Neutrophil (primary cell): ENCODE results near the gene DEPDC1.
"Not testable (repeated sequence)": the region's sequence is repeated elsewhere in the genome, so short reads cannot be mapped to it uniquely, and the experiment has no call there.

ENCODE experiments used
- H3K27ac ChIP-seq: fragments of 200-600 bp; sonication (generic); 2 replicates; pipeline ENCODE4 v1.5.1; 2016; ENCODE audit warnings: mild to moderate bottlenecking, moderate library complexity
- H3K27me3 ChIP-seq: fragments of 200-600 bp; sonication (generic); 2 replicates; pipeline ENCODE4 v1.6.0; 2016; ENCODE audit warnings: mild to moderate bottlenecking
- H3K36me3 ChIP-seq: fragments of 200-600 bp; sonication (generic); 2 replicates; pipeline ENCODE4 v1.5.1; 2017
- H3K4me1 ChIP-seq, 2 experiments: fragments of 200-600 bp in 1 of 2; sonication (generic) in 1 of 2; 1 replicate in 1 of 2; 2 replicates in 1 of 2; pipeline versions ENCODE4 v1.5.1 to v1.6.1; 2013 to 2016; ENCODE audit warnings: low read depth in 1 of 2, low read length in 1 of 2, mild to moderate bottlenecking in 1 of 2, moderate library complexity in 1 of 2; ENCODE audit not compliant: control insufficient read depth in 1 of 2, insufficient read depth in 1 of 2
- H3K4me3 ChIP-seq, 2 experiments: fragments of 200-600 bp in 1 of 2; sonication (generic) in 1 of 2; 1 replicate in 1 of 2; 2 replicates in 1 of 2; pipeline ENCODE4 v1.5.1; 2013 to 2016; ENCODE audit warnings: low read depth in 1 of 2, low read length in 1 of 2, mild to moderate bottlenecking in 1 of 2, moderate library complexity in 1 of 2
- H3K9me3 ChIP-seq: fragments of 200-600 bp; sonication (generic); 2 replicates; pipeline ENCODE4 v1.5.1; 2016
- CTCF ChIP-seq: fragments of 200-600 bp; sonication (generic); IDR thresholded peaks from 2 replicates; pipeline ENCODE4 v1.5.1; 2016; ENCODE audit warnings: antibody characterized with exemption

DEPDC1 gene

DNA sequence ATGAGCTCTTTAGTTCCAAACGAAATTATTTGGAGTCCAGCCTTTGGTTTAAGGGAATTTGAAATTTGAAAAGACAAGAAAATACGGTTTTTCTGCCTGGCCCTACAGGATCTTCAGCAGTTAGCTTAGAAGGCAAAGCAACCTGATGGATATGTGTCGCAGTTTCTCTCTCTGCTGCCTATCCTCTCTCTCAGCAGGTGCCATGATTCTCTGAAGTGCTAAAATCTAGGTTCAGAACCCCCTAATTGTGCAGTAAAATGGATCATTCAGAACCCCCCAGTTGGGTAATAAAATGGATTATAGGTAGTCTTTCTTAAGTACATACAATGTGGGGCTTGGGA lies 446 bp upstream of the DEPDC1 start:
- peak overlapping the region; percentile 64 to 66 for H3K4me3 ChIP-seq
- peaks cover 21 to 24% of the 10 kb centered on the region in 2 experiments for H3K4me1 ChIP-seq
- H3K27me3 ChIP-seq: no peaks in the 10 kb centered on the region
- H3K27ac ChIP-seq: no peak overlapping the region
- TF ChIP-seq CTCF: no peak
- no peaks in the 10 kb centered on the region for H3K36me3 ChIP-seq
- no peaks in the 10 kb centered on the region for H3K9me3 ChIP-seq

DNA sequence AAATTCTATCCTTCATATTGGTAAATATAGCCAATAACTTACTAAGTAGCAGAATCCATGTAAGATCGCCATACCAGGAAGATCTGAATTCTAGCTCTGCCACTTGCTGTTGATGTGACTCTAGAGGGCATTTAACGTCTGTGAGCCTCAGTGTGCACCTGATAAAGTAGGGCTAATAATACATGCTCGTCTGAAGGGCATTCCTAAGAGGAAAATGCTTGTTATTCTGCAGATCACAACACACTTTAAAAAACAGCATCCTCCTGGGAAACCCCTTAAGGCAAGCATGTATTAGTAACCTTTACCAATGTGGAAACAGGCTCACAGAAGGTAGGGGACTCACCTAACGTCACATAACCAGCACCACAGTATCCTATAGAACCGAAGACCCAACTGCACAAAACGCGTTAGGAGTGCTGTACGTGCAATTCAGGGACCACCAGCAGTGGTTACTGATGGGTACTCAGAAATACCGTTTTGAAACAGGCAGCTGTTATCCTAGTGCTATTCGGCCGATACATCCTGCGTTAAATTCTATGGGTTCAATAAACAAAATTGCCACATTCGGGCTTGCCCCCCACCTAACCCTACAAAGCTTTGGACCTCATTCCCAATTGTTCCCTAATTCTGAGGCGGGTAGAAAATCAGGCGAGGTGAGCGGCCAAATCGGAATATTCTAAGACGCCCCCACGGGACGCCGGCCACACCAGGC lies 758 bp downstream of the DEPDC1 start:
- Histone ChIP-seq H3K36me3 (no peaks in the 10 kb centered on the region), H3K4me3 (peak overlapping the region; percentile 64 to 66), H3K27me3 (no peaks in the 10 kb centered on the region), H3K27ac (no peak overlapping the region), H3K4me1 (peaks cover 21 to 24% of the 10 kb centered on the region in 2 experiments), H3K9me3 (no peaks in the 10 kb centered on the region)
- no peak for TF ChIP-seq CTCF

DNA sequence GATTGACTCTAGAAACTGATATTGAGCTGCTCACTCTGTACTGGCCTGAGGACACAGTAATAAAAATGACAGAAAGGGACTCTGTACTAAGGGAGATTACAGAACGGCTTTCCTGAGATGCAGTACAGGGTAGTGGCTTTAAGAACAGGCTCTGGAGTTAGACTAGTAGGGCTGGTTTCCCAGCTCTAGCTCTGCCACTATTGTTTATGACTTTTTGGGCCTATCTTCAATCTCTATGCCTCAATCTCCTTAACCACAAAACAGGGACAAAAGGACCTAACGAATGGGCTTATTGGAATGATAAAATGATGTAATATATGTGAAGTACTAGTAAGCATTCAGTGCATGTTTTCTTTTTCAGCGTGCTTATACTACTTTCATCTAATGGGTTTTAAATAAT lies 1.4 kb downstream of the DEPDC1 start:
- no peaks in the 10 kb centered on the region for H3K36me3 ChIP-seq
- peaks cover 21 to 24% of the 10 kb centered on the region in 2 experiments for H3K4me1 ChIP-seq
- no peak overlapping the region for H3K4me3 ChIP-seq
- no peaks in the 10 kb centered on the region for H3K9me3 ChIP-seq
- H3K27me3 ChIP-seq: no peaks in the 10 kb centered on the region
- no peak overlapping the region for H3K27ac ChIP-seq
- TF ChIP-seq CTCF: no peak

DNA sequence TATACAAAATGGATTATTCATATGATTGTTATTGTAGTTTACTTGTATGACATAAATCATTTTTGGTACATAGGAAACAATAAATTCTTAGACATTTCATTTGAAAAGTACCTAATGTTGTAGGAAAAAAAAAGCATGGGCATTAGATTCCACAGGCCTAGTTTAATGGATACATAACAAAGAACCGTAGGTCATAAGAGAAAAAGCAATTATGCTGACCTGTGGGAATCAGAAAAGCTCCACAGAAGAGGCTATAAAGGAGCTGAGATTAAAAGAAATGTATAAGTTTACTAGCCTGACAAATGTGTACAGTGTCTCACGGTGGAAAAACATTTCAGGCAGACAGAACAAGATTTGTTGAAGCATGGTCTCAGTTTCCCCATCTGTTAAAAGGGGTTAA lies 3.7 kb downstream of the DEPDC1 start:
- H3K4me3 ChIP-seq: no peak overlapping the region
- no peak overlapping the region for H3K27ac ChIP-seq
- TF ChIP-seq CTCF: no peak
- peaks cover 21 to 24% of the 10 kb centered on the region in 2 experiments for H3K4me1 ChIP-seq
- H3K27me3 ChIP-seq: no peaks in the 10 kb centered on the region
- no peaks in the 10 kb centered on the region for H3K9me3 ChIP-seq
- peaks cover 9% of the 10 kb centered on the region for H3K36me3 ChIP-seq

GRCh38 chr1:68492255-68492654 lies 4.6 kb downstream of the DEPDC1 start:
- H3K9me3 ChIP-seq, H3K4me3 ChIP-seq, H3K27ac ChIP-seq, H3K27me3 ChIP-seq: not testable (repeated sequence)
- H3K36me3 ChIP-seq: peaks cover 18% of the 10 kb centered on the region
- peaks cover 18 to 21% of the 10 kb centered on the region in 2 experiments for H3K4me1 ChIP-seq

GRCh38 chr1:68490046-68490651 lies 6.7 kb downstream of the DEPDC1 start:
- Histone ChIP-seq H3K27me3 (no peaks in the 10 kb centered on the region), H3K4me3 (no peak overlapping the region), H3K4me1 (no peaks in the 10 kb centered on the region), H3K36me3 (peaks cover 31% of the 10 kb centered on the region), H3K9me3 (no peaks in the 10 kb centered on the region), H3K27ac (no peak overlapping the region)
- TF ChIP-seq CTCF: no peak
